ENCODE measurements around the gene MAK.
A peak's percentile ranks its signal among the peaks of the same experiment; 100 is the strongest.
"Not testable (repeated sequence)": the region's sequence is repeated elsewhere in the genome, so short reads cannot be mapped to it uniquely, and the experiment has no call there.

The MAK gene

GRCh38 chr6:10730254-10730653 lies 108.1 kb downstream of the MAK start:
- no peak for DNase-seq (ENCODE audit: low read depth in 1 of 2, low spot score in 1 of 2)

GRCh38 chr6:10725716-10726115 lies 112.6 kb downstream of the MAK start:
- no peak for DNase-seq (ENCODE audit: low read depth in 1 of 2, low spot score in 1 of 2)

GRCh38 chr6:10725044-10725443 lies 113.3 kb downstream of the MAK start:
- no peak for DNase-seq (ENCODE audit: low read depth in 1 of 2, low spot score in 1 of 2)

- DNase-seq (ENCODE audit: low read depth in 1 of 2, low spot score in 1 of 2), result no peak
Measured at GRCh38 chr6:10723567-10723881, 114.8 kb downstream of the MAK start.

GRCh38 chr6:10722820-10723566 lies 115.3 kb downstream of the MAK start, which contains the start of gene TMEM14C:
TSS of gene TMEM14C (plus strand) at chr6:10723070. CDS start at chr6:10724614, 1,544 bp downstream.
- DNase-seq (ENCODE audit: low read depth in 1 of 2, low spot score in 1 of 2), result peak; percentile 60 to 76

- DNase-seq (ENCODE audit: low read depth in 1 of 2, low spot score in 1 of 2), result no peak
Measured at GRCh38 chr6:10722570-10722819, 115.8 kb downstream of the MAK start.

GRCh38 chr6:10721850-10722569 lies 116.3 kb downstream of the MAK start:
- DNase-seq (ENCODE audit: low read depth in 1 of 2, low spot score in 1 of 2), result no peak

- DNase-seq (ENCODE audit: low read depth in 1 of 2, low spot score in 1 of 2), result not testable (repeated sequence)
Measured at GRCh38 chr6:10720960-10721849, 117.1 kb downstream of the MAK start.

- DNase-seq (ENCODE audit: low read depth in 1 of 2, low spot score in 1 of 2), result peak; percentile 33 to 49
Measured at GRCh38 chr6:10720265-10720959, 117.9 kb downstream of the MAK start.

GRCh38 chr6:10719964-10720264 lies 118.4 kb downstream of the MAK start:
- no peak for DNase-seq (ENCODE audit: low read depth in 1 of 2, low spot score in 1 of 2)

GRCh38 chr6:10719296-10719963 lies 118.9 kb downstream of the MAK start:
- no peak for DNase-seq (ENCODE audit: low read depth in 1 of 2, low spot score in 1 of 2)

- no peak for DNase-seq (ENCODE audit: low read depth in 1 of 2, low spot score in 1 of 2)
Measured at GRCh38 chr6:10713962-10714361, 124.4 kb downstream of the MAK start.
